ENCODE data around the gene RAD21L1. TPM values are rescaled to one million over a fixed set of nuclear protein-coding genes. Genes with fewer than 3 reads are reported as not detected.

The RAD21L1 gene
- total RNA-seq, 1 experiment from 2014 or later, result not detected

- no TSS peak for BruUV-seq (replicated peaks)
- peaks cover 40% of the 10 kb centered on the region for H3K27me3 Mint-ChIP-seq (ENCODE audit: unreplicated experiment)
- H3K4me3 Mint-ChIP-seq (ENCODE audit: low read depth, unreplicated experiment), result no peak overlapping the region
- no peak for DNase-seq
- CTCF ChIA-PET, result no interaction called here
- H3K36me3 Mint-ChIP-seq (ENCODE audit: insufficient read depth, unreplicated experiment), result peaks cover under 1% of the 10 kb centered on the region
- H3K27ac Mint-ChIP-seq (ENCODE audit: unreplicated experiment), result no peak overlapping the region
- H3K9me3 Mint-ChIP-seq (ENCODE audit: low read depth, unreplicated experiment), result no peaks in the 10 kb centered on the region
- no peak for TF ChIP-seq CTCF (IDR thresholded peaks at IDR 0.05; ENCODE audit: unreplicated experiment)
- intact Hi-C loops (cut with micrococcal nuclease; ENCODE audit: unreplicated experiment), result no loop called here
- H3K4me1 Mint-ChIP-seq (ENCODE audit: low read depth, unreplicated experiment), result no peaks in the 10 kb centered on the region
These were observed 61.5 kb downstream of the RAD21L1 start for GRCh38 chr20:1287306-1287705.

GRCh38 chr20:1287787-1288569 is 62.1 kb downstream of the RAD21L1 start:
- BruUV-seq (replicated peaks), result no TSS peak
- TF ChIP-seq CTCF (IDR thresholded peaks at IDR 0.05; ENCODE audit: unreplicated experiment), result no peak
- peaks cover 47% of the 10 kb centered on the region for H3K27me3 Mint-ChIP-seq (ENCODE audit: unreplicated experiment)
- DNase-seq, result no peak
- no peak overlapping the region for H3K27ac Mint-ChIP-seq (ENCODE audit: unreplicated experiment)
- no peak overlapping the region for H3K4me3 Mint-ChIP-seq (ENCODE audit: low read depth, unreplicated experiment)
- peaks cover 6% of the 10 kb centered on the region for H3K36me3 Mint-ChIP-seq (ENCODE audit: insufficient read depth, unreplicated experiment)
- intact Hi-C loops (cut with micrococcal nuclease; ENCODE audit: unreplicated experiment), result no loop called here
- no peaks in the 10 kb centered on the region for H3K4me1 Mint-ChIP-seq (ENCODE audit: low read depth, unreplicated experiment)
- CTCF ChIA-PET, result no interaction called here
- no peaks in the 10 kb centered on the region for H3K9me3 Mint-ChIP-seq (ENCODE audit: low read depth, unreplicated experiment)

- no TSS peak for BruUV-seq (replicated peaks)
- no peak overlapping the region for H3K27ac Mint-ChIP-seq (ENCODE audit: unreplicated experiment)
- no peak overlapping the region for H3K4me3 Mint-ChIP-seq (ENCODE audit: low read depth, unreplicated experiment)
- intact Hi-C loops (cut with micrococcal nuclease; ENCODE audit: unreplicated experiment), result no loop called here
- CTCF ChIA-PET, result interaction anchor here (0.6 kb wide), 1 partner anchor 12 kb away, joined by 6 read pairs; no protein-coding TSS in a partner anchor
- no peak for DNase-seq
- no peaks in the 10 kb centered on the region for H3K9me3 Mint-ChIP-seq (ENCODE audit: low read depth, unreplicated experiment)
- peaks cover 6% of the 10 kb centered on the region for H3K36me3 Mint-ChIP-seq (ENCODE audit: insufficient read depth, unreplicated experiment)
- no peaks in the 10 kb centered on the region for H3K4me1 Mint-ChIP-seq (ENCODE audit: low read depth, unreplicated experiment)
- TF ChIP-seq CTCF (IDR thresholded peaks at IDR 0.05; ENCODE audit: unreplicated experiment), result no peak
- peaks cover 29% of the 10 kb centered on the region for H3K27me3 Mint-ChIP-seq (ENCODE audit: unreplicated experiment)
These were observed 65.4 kb downstream of the RAD21L1 start for GRCh38 chr20:1291191-1291741.

GRCh38 chr20:1292620-1293019 is 66.8 kb downstream of the RAD21L1 start:
- intact Hi-C loops (cut with micrococcal nuclease; ENCODE audit: unreplicated experiment), result no loop called here
- Mint-ChIP-seq H3K27ac (ENCODE audit: unreplicated experiment) (no peak overlapping the region), H3K4me1 (ENCODE audit: low read depth, unreplicated experiment) (no peaks in the 10 kb centered on the region), H3K4me3 (ENCODE audit: low read depth, unreplicated experiment) (no peak overlapping the region), H3K36me3 (ENCODE audit: insufficient read depth, unreplicated experiment) (peaks cover 6% of the 10 kb centered on the region), H3K27me3 (ENCODE audit: unreplicated experiment) (peaks cover 19% of the 10 kb centered on the region), H3K9me3 (ENCODE audit: low read depth, unreplicated experiment) (no peaks in the 10 kb centered on the region)
- CTCF ChIA-PET, result no interaction called here
- TF ChIP-seq CTCF (IDR thresholded peaks at IDR 0.05; ENCODE audit: unreplicated experiment), result no peak
- BruUV-seq (replicated peaks), result no TSS peak
- DNase-seq, result no peak

Measured in Calu3 (cell line).